SK-N-MC (cell line): ENCODE measurements around the gene RCSD1.

Experiments
- FOXP2 ChIP-seq: optimal IDR thresholded peaks from 2 replicates; pipeline ENCODE3; 2011; ENCODE audit warnings: mild to moderate bottlenecking, moderate library complexity; ENCODE audit not compliant: insufficient read depth; ENCODE audit errors: extremely low read length, control extremely low read depth
- POLR2AphosphoS5 ChIP-seq: IDR thresholded peaks from 2 replicates; pipeline ENCODE4 v1.6.1; 2012; ENCODE audit warnings: mild to moderate bottlenecking, low read depth, low read length, borderline replicate concordance

DNA sequence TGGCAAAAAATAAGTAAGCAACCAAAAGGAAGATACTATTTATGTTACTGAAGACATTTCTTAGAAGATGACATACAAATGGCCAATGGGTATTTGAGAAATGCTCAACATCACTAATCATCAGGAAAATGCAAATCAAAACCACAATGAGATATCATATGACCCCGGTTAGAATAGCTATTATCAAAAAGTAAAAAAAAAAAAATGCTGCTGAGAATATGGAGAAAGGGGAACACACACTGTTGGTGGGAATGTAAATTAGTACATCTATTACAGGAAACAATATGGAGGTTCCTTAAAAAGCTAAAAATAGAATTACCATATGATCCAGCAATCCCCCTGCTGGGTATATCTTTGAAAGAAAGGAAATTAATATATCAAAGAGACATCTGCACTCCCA is 42.2 kb upstream of the RCSD1 start:
- TF ChIP-seq POLR2AphosphoS5 (no peak), FOXP2 (no peak)
